ENCODE results near the gene KRTAP5-3.

The KRTAP5-3 gene

DNA sequence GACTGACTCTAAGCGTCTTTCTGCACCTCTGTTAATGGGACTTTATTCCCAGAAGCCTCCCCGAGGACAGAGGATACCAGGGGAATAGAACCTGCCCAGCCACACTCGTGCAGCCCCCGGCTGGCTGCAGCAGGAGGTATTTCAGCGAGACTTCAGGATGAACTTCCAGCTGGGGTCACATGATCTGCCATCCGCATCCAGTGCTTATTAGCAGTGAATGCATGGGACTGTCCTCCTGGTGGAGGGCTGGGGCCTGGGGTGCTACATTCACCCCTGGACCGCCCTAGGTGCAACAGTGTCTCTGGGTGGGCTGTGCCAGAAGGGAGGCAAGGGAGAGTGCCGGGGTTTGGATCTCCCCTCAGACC, 37.8 kb downstream of the KRTAP5-3 start:
- H3K4me1 ChIP-seq (ENCODE audit: insufficient read depth, low read length) = no peaks in the 10 kb centered on the region
- no peak overlapping the region for H3K9ac ChIP-seq (ENCODE audit: low read depth, low read length)
- no peaks in the 10 kb centered on the region for H3K36me3 ChIP-seq (ENCODE audit: insufficient read depth, low read length)
- H3K79me2 ChIP-seq (ENCODE audit: insufficient read depth, low read length) = no peaks in the 10 kb centered on the region
- no peak overlapping the region for H3K4me3 ChIP-seq (ENCODE audit: low read depth in 1 of 2, low read length in 2 of 2)
- H3K27ac ChIP-seq (ENCODE audit: low read length) = no peak overlapping the region
- H4K20me1 ChIP-seq (ENCODE audit: insufficient read depth, low read length) = peaks cover 13% of the 10 kb centered on the region
- H3K27me3 ChIP-seq (ENCODE audit: insufficient read depth, low read length, poor library complexity) = no peaks in the 10 kb centered on the region
- no peak for DNase-seq
- no peak for ATAC-seq (ENCODE audit: insufficient read depth, low read depth)
- H3K4me2 ChIP-seq (ENCODE audit: insufficient read depth, low read length) = no peak overlapping the region
- no peaks in the 10 kb centered on the region for H3K9me3 ChIP-seq (ENCODE audit: insufficient read depth, low read length, severe bottlenecking)
- H2AFZ ChIP-seq (ENCODE audit: low read depth, low read length) = no peak overlapping the region
- TF ChIP-seq EZH2 (IDR thresholded peaks at IDR 0.05; ENCODE audit: borderline replicate concordance, low read depth, low read length, severe bottlenecking) = no peak

DNA sequence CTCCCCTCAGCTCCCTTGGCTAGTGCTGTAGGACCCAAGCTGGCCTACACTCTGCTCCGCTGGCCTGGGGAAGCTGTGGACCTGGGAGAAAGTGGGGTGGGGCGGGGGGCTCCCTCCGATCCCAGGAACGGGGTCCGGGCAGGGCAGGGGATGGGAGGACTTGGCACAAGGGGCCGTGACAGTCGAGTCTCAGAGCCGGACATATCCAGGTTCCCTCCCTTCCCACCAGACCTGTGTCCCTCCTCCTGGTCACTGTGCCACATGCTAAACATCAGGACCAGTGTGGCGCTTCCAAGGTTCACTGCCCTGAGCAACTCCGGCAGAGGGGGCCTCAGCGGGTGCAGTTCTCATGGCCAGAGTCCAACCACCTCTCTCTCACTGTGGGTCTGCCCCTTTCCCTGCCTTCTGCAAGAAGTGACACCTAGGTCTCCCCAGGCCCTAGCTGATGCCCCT, 38.2 kb downstream of the KRTAP5-3 start:
- ATAC-seq (ENCODE audit: insufficient read depth, low read depth) = no peak
- no peak overlapping the region for H3K9ac ChIP-seq (ENCODE audit: low read depth, low read length)
- H3K27ac ChIP-seq (ENCODE audit: low read length) = no peak overlapping the region

DNA sequence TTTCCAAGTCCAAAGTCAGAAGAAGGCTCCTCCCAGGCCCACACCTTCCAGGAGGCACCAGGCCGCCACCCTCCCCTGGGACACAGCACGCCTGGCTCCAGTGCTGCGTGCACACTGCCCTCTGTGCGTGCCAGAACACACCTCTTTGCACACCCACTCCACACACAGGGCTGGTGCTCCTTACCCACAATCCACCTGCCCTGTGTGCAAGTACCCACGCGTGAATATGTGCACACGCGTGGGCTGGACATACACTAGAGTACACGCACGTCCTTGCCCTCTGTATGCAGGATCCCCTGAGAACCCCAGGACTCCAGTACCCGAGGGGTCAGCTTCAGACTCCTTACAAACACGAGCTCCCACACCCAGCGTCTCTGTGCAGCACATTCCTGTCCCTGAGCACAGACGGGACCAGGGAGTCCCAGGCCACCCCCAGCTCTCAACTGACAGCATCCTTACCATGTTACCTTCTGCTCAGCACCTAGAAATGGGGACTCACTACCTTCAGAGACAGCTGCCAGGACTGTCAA, 38.9 kb downstream of the KRTAP5-3 start:
- Histone ChIP-seq H3K9ac (ENCODE audit: low read depth, low read length) (no peak overlapping the region), H2AFZ (ENCODE audit: low read depth, low read length) (no peak overlapping the region), H3K9me3 (ENCODE audit: insufficient read depth, low read length, severe bottlenecking) (no peaks in the 10 kb centered on the region), H3K27ac (ENCODE audit: low read length) (no peak overlapping the region), H3K4me2 (ENCODE audit: insufficient read depth, low read length) (no peak overlapping the region), H3K36me3 (ENCODE audit: insufficient read depth, low read length) (no peaks in the 10 kb centered on the region), H4K20me1 (ENCODE audit: insufficient read depth, low read length) (peaks cover 13% of the 10 kb centered on the region), H3K4me1 (ENCODE audit: insufficient read depth, low read length) (no peaks in the 10 kb centered on the region), H3K79me2 (ENCODE audit: insufficient read depth, low read length) (no peaks in the 10 kb centered on the region), H3K4me3 (ENCODE audit: low read depth in 1 of 2, low read length in 2 of 2) (no peak overlapping the region), H3K27me3 (ENCODE audit: insufficient read depth, low read length, poor library complexity) (no peaks in the 10 kb centered on the region)
- no peak for ATAC-seq (ENCODE audit: insufficient read depth, low read depth)
- DNase-seq = no peak
- no peak for TF ChIP-seq EZH2 (IDR thresholded peaks at IDR 0.05; ENCODE audit: borderline replicate concordance, low read depth, low read length, severe bottlenecking)
- TF ChIP-seq, protein P1, sequence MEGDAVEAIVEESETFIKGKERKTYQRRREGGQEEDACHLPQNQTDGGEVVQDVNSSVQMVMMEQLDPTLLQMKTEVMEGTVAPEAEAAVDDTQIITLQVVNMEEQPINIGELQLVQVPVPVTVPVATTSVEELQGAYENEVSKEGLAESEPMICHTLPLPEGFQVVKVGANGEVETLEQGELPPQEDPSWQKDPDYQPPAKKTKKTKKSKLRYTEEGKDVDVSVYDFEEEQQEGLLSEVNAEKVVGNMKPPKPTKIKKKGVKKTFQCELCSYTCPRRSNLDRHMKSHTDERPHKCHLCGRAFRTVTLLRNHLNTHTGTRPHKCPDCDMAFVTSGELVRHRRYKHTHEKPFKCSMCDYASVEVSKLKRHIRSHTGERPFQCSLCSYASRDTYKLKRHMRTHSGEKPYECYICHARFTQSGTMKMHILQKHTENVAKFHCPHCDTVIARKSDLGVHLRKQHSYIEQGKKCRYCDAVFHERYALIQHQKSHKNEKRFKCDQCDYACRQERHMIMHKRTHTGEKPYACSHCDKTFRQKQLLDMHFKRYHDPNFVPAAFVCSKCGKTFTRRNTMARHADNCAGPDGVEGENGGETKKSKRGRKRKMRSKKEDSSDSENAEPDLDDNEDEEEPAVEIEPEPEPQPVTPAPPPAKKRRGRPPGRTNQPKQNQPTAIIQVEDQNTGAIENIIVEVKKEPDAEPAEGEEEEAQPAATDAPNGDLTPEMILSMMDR (IDR thresholded peaks at IDR 0.05; ENCODE audit: borderline replicate concordance, extremely low read depth, low read length, poor library complexity, severe bottlenecking) = no peak

More for the DNA sequence above, 38.2 kb downstream of the KRTAP5-3 start:
- Histone ChIP-seq H3K9me3 (ENCODE audit: insufficient read depth, low read length, severe bottlenecking) (no peaks in the 10 kb centered on the region), H3K36me3 (ENCODE audit: insufficient read depth, low read length) (no peaks in the 10 kb centered on the region), H3K27me3 (ENCODE audit: insufficient read depth, low read length, poor library complexity) (no peaks in the 10 kb centered on the region), H3K4me1 (ENCODE audit: insufficient read depth, low read length) (no peaks in the 10 kb centered on the region), H4K20me1 (ENCODE audit: insufficient read depth, low read length) (peaks cover 13% of the 10 kb centered on the region), H3K4me3 (ENCODE audit: low read depth in 1 of 2, low read length in 2 of 2) (no peak overlapping the region), H2AFZ (ENCODE audit: low read depth, low read length) (no peak overlapping the region), H3K79me2 (ENCODE audit: insufficient read depth, low read length) (no peaks in the 10 kb centered on the region), H3K4me2 (ENCODE audit: insufficient read depth, low read length) (no peak overlapping the region)
- DNase-seq = no peak
- TF ChIP-seq, protein P1 (IDR thresholded peaks at IDR 0.05; ENCODE audit: borderline replicate concordance, extremely low read depth, low read length, poor library complexity, severe bottlenecking) = no peak
- no peak for TF ChIP-seq EZH2 (IDR thresholded peaks at IDR 0.05; ENCODE audit: borderline replicate concordance, low read depth, low read length, severe bottlenecking)

DNA sequence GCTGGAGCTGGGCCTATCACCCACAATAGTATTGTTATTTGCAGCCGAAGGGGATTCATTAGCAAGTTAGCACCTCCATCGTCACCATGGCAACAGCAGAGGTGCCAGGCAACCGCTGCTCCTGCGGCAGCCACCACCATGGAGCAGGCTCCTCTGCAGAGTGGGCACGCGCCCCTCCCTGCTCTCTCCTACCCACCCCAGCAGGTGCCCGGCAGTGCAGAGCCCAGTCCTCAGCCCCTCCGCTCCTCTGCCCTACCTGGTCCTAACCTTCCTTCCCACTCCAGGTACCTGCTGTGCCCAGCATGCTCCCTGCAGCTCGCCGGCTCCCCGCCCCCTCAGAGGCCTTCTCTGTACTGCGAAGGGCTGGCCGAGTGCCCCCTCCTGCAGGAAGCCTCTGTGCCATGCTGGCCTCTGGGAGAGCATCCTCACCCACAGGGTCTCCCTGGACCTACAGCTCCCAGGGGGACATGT, 39.8 kb downstream of the KRTAP5-3 start:
- H4K20me1 ChIP-seq (ENCODE audit: insufficient read depth, low read length) = peaks cover 13% of the 10 kb centered on the region
- peak; percentile 35 for DNase-seq

More for the DNA sequence above, 39.8 kb downstream of the KRTAP5-3 start:
- H3K9me3 ChIP-seq (ENCODE audit: insufficient read depth, low read length, severe bottlenecking) = no peaks in the 10 kb centered on the region
- H3K4me1 ChIP-seq (ENCODE audit: insufficient read depth, low read length) = no peaks in the 10 kb centered on the region
- no peak overlapping the region for H3K27ac ChIP-seq (ENCODE audit: low read length)
- H3K27me3 ChIP-seq (ENCODE audit: insufficient read depth, low read length, poor library complexity) = no peaks in the 10 kb centered on the region
- no peaks in the 10 kb centered on the region for H3K79me2 ChIP-seq (ENCODE audit: insufficient read depth, low read length)
- H2AFZ ChIP-seq (ENCODE audit: low read depth, low read length) = no peak overlapping the region
- H3K4me3 ChIP-seq (ENCODE audit: low read depth in 1 of 2, low read length in 2 of 2) = no peak overlapping the region
- no peaks in the 10 kb centered on the region for H3K36me3 ChIP-seq (ENCODE audit: insufficient read depth, low read length)
- TF ChIP-seq, protein P1 (IDR thresholded peaks at IDR 0.05; ENCODE audit: borderline replicate concordance, extremely low read depth, low read length, poor library complexity, severe bottlenecking) = no peak
- no peak for TF ChIP-seq EZH2 (IDR thresholded peaks at IDR 0.05; ENCODE audit: borderline replicate concordance, low read depth, low read length, severe bottlenecking)
- peak; percentile 43; the same call in 2 of the 3 replicates for ATAC-seq (ENCODE audit: insufficient read depth, low read depth)
- no peak overlapping the region for H3K9ac ChIP-seq (ENCODE audit: low read depth, low read length)
- no peak overlapping the region for H3K4me2 ChIP-seq (ENCODE audit: insufficient read depth, low read length)
